CD4-positive, alpha-beta T cell treated with Interleukin-15 for 4 hours (primary cell): ENCODE results near the gene ST6GALNAC6.
"Not testable (repeated sequence)": the region's sequence is repeated elsewhere in the genome, so short reads cannot be mapped to it uniquely, and the experiment has no call there.

Experiments
- DNase-seq: peaks from one replicate; pipeline ENCODE4 v3.0.0-alpha.2; 2020; ENCODE audit warnings: low spot score

ST6GALNAC6 gene

GRCh38 chr9:127893392-127893791 lies 6.0 kb downstream of the ST6GALNAC6 start:
- DNase-seq: no peak

GRCh38 chr9:127892831-127893230 lies 6.6 kb downstream of the ST6GALNAC6 start:
- no peak for DNase-seq

- DNase-seq: no peak
Observed at GRCh38 chr9:127890053-127890452, 9.3 kb downstream of the ST6GALNAC6 start.

GRCh38 chr9:127887792-127888191 lies 11.6 kb downstream of the ST6GALNAC6 start:
- no peak for DNase-seq

- DNase-seq: no peak
Observed at GRCh38 chr9:127886401-127886972, 12.9 kb downstream of the ST6GALNAC6 start.

GRCh38 chr9:127885508-127886281 lies 13.7 kb downstream of the ST6GALNAC6 start:
- DNase-seq: no peak

GRCh38 chr9:127884976-127885490 lies 14.4 kb downstream of the ST6GALNAC6 start:
- DNase-seq: no peak

- no peak for DNase-seq
Observed at GRCh38 chr9:127884427-127884911, 14.9 kb downstream of the ST6GALNAC6 start.

- DNase-seq: no peak
Observed at GRCh38 chr9:127883959-127884358, 15.4 kb downstream of the ST6GALNAC6 start.

GRCh38 chr9:127881715-127882114 lies 17.7 kb downstream of the ST6GALNAC6 start:
- not testable (repeated sequence) for DNase-seq

GRCh38 chr9:127880143-127880542 lies 19.3 kb downstream of the ST6GALNAC6 start:
- no peak for DNase-seq

GRCh38 chr9:127878652-127879390 lies 20.6 kb downstream of the ST6GALNAC6 start:
- no peak for DNase-seq

- no peak for DNase-seq
Observed at GRCh38 chr9:127878001-127878651, 21.3 kb downstream of the ST6GALNAC6 start.

GRCh38 chr9:127877566-127877998 lies 21.8 kb downstream of the ST6GALNAC6 start, which contains the start of gene AK1:
TSS of gene AK1 (minus strand) at chr9:127877675. CDS start at chr9:127874617, 3,058 bp downstream.
- DNase-seq: no peak

- DNase-seq: no peak
Observed at GRCh38 chr9:127876764-127877562, 22.4 kb downstream of the ST6GALNAC6 start.

- DNase-seq: no peak
Observed at GRCh38 chr9:127876026-127876763, 23.2 kb downstream of the ST6GALNAC6 start.

- no peak for DNase-seq
Observed at GRCh38 chr9:127875306-127875966, 24.0 kb downstream of the ST6GALNAC6 start.

- no peak for DNase-seq
Observed at GRCh38 chr9:127874301-127875221, 24.8 kb downstream of the ST6GALNAC6 start.

- no peak for DNase-seq
Observed at GRCh38 chr9:127873886-127874285, 25.5 kb downstream of the ST6GALNAC6 start.
